ENCODE results near the gene ATE1.

ATE1 gene

GRCh38 chr10:121818599-121818998 lies 109.2 kb downstream of the ATE1 start:
- H3K4me1 ChIP-seq (ENCODE audit: control insufficient read depth, insufficient read depth, low read length), result no peaks in the 10 kb centered on the region
- H3K9ac ChIP-seq (ENCODE audit: low read length), result no peak overlapping the region

DNA sequence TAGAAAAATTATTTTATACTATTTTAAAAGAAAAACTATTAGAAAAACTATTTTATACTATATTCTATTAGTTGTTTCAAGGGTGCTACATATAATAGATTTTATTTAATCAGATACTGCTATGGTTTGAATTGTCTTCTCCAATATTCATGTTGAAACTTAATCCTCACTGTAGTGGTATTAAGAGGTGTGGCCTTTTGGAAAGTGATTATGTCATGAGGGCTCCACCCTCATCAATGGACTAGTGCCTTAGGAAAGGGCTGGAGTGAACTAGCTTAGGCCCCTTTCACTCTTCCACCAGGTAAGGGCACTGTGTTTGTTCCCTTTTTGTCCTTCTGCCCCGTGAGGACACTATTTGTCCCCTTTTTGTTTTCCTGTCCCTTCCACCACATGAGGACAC lies 111.6 kb downstream of the ATE1 start:
- Histone ChIP-seq H3K4me1 (ENCODE audit: control insufficient read depth, insufficient read depth, low read length) (no peaks in the 10 kb centered on the region), H3K4me3 (ENCODE audit: low read length) (no peak overlapping the region), H3K27me3 (ENCODE audit: control insufficient read depth, insufficient read depth, low read length) (no peaks in the 10 kb centered on the region)

More at GRCh38 chr10:121818599-121818998, 109.2 kb downstream of the ATE1 start:
- Histone ChIP-seq H3K27me3 (ENCODE audit: control insufficient read depth, insufficient read depth, low read length) (no peaks in the 10 kb centered on the region), H3K4me3 (ENCODE audit: low read length) (no peak overlapping the region), H3K9me3 (ENCODE audit: control insufficient read depth, low read length) (no peaks in the 10 kb centered on the region), H3K36me3 (ENCODE audit: control insufficient read depth, insufficient read depth, low read length) (no peaks in the 10 kb centered on the region)

GRCh38 chr10:121813857-121814256 lies 114.0 kb downstream of the ATE1 start:
- no peaks in the 10 kb centered on the region for H3K27me3 ChIP-seq (ENCODE audit: control insufficient read depth, insufficient read depth, low read length)
- H3K4me3 ChIP-seq (ENCODE audit: low read length), result no peak overlapping the region
- no peaks in the 10 kb centered on the region for H3K9me3 ChIP-seq (ENCODE audit: control insufficient read depth, low read length)
- no peaks in the 10 kb centered on the region for H3K36me3 ChIP-seq (ENCODE audit: control insufficient read depth, insufficient read depth, low read length)
- no peaks in the 10 kb centered on the region for H3K4me1 ChIP-seq (ENCODE audit: control insufficient read depth, insufficient read depth, low read length)
- no peak overlapping the region for H3K9ac ChIP-seq (ENCODE audit: low read length)

More for the DNA sequence above, 111.6 kb downstream of the ATE1 start:
- Histone ChIP-seq H3K9ac (ENCODE audit: low read length) (no peak overlapping the region), H3K36me3 (ENCODE audit: control insufficient read depth, insufficient read depth, low read length) (no peaks in the 10 kb centered on the region), H3K9me3 (ENCODE audit: control insufficient read depth, low read length) (no peaks in the 10 kb centered on the region)

DNA sequence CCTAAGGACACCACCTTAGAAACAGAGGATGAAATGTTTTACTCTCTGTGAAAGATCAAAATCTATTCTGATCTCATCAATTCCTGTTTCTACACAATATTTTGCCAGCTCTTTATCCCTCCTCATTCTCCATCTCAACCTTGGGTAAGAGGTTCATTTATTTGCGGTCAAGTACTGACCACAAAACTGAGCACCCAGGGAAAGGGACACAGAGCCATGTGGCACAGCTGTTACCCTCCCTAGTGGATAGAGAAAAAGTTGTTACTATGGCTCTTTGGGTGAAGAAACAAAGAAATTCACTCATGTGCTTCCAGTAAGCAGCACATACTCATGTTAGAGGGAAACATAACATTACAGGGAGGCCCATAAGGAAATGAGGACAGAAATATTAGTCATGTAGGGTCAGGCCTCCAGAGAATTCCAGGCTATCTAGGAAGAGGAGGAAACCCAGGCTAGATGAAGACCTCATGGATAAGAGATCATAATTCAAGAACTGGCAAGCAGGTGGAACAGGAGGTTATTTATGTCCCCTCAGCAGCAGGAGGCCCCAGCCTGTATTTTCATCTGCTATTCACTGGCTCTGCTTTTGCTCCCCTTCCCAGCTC lies 114.5 kb downstream of the ATE1 start:
- no peaks in the 10 kb centered on the region for H3K9me3 ChIP-seq (ENCODE audit: control insufficient read depth, low read length)
- H3K4me3 ChIP-seq (ENCODE audit: low read length), result no peak overlapping the region
- no peaks in the 10 kb centered on the region for H3K4me1 ChIP-seq (ENCODE audit: control insufficient read depth, insufficient read depth, low read length)
- no peaks in the 10 kb centered on the region for H3K27me3 ChIP-seq (ENCODE audit: control insufficient read depth, insufficient read depth, low read length)
- no peaks in the 10 kb centered on the region for H3K36me3 ChIP-seq (ENCODE audit: control insufficient read depth, insufficient read depth, low read length)
- H3K9ac ChIP-seq (ENCODE audit: low read length), result no peak overlapping the region

DNA sequence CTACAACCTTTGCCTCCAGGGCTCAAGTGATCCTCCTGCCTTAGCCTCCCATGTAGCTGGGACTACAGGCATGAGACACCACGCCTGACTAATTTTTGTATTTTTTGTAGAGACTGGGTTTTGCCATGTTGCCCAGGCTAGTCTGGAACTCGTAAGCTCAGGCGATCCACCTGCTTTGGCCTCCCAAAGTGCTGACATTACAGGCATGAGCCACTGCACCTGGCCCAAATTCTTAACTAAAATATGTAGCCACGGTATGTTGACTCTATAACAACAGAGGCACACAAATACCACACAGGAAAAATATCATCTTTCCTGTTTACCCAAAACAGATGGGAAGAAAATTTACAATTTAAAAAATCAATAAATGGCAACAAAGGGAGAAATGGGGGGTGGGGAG lies 115.8 kb downstream of the ATE1 start:
- H3K4me1 ChIP-seq (ENCODE audit: control insufficient read depth, insufficient read depth, low read length), result no peaks in the 10 kb centered on the region
- H3K27me3 ChIP-seq (ENCODE audit: control insufficient read depth, insufficient read depth, low read length), result no peaks in the 10 kb centered on the region
- no peak overlapping the region for H3K4me3 ChIP-seq (ENCODE audit: low read length)
- H3K9me3 ChIP-seq (ENCODE audit: control insufficient read depth, low read length), result no peaks in the 10 kb centered on the region
- no peaks in the 10 kb centered on the region for H3K36me3 ChIP-seq (ENCODE audit: control insufficient read depth, insufficient read depth, low read length)
- no peak overlapping the region for H3K9ac ChIP-seq (ENCODE audit: low read length)

GRCh38 chr10:121811386-121811785 lies 116.4 kb downstream of the ATE1 start:
- Histone ChIP-seq H3K27me3 (ENCODE audit: control insufficient read depth, insufficient read depth, low read length) (no peaks in the 10 kb centered on the region), H3K36me3 (ENCODE audit: control insufficient read depth, insufficient read depth, low read length) (no peaks in the 10 kb centered on the region), H3K4me3 (ENCODE audit: low read length) (no peak overlapping the region)

GRCh38 chr10:121808835-121809234 lies 119.0 kb downstream of the ATE1 start:
- Histone ChIP-seq H3K9ac (ENCODE audit: low read length) (no peak overlapping the region), H3K4me3 (ENCODE audit: low read length) (no peak overlapping the region), H3K4me1 (ENCODE audit: control insufficient read depth, insufficient read depth, low read length) (no peaks in the 10 kb centered on the region), H3K36me3 (ENCODE audit: control insufficient read depth, insufficient read depth, low read length) (no peaks in the 10 kb centered on the region), H3K9me3 (ENCODE audit: control insufficient read depth, low read length) (no peaks in the 10 kb centered on the region), H3K27me3 (ENCODE audit: control insufficient read depth, insufficient read depth, low read length) (no peaks in the 10 kb centered on the region)

More at GRCh38 chr10:121811386-121811785, 116.4 kb downstream of the ATE1 start:
- H3K4me1 ChIP-seq (ENCODE audit: control insufficient read depth, insufficient read depth, low read length), result no peaks in the 10 kb centered on the region
- H3K9ac ChIP-seq (ENCODE audit: low read length), result no peak overlapping the region
- H3K9me3 ChIP-seq (ENCODE audit: control insufficient read depth, low read length), result no peaks in the 10 kb centered on the region

DNA sequence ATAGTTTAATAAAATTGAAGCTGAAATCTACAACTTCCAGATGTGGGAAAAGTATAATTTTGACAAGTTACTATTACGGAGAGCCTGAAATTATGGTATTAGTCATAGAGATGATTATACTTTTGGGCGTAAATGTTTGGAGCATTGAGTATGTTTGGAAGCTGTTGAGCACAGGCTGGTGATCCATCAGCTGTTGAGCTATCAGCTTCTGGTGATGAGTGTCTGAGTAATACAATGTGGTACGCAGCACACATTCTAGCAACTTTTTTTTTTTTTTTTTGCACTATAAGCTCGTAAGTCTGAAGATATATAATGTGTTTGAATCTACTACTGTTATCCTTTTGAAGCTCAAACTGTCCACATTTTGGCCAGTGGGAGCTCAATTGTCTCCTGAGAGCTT lies 123.4 kb downstream of the ATE1 start:
- Histone ChIP-seq H3K9me3 (ENCODE audit: control insufficient read depth, low read length) (no peaks in the 10 kb centered on the region), H3K27me3 (ENCODE audit: control insufficient read depth, insufficient read depth, low read length) (no peaks in the 10 kb centered on the region), H3K4me3 (ENCODE audit: low read length) (no peak overlapping the region), H3K4me1 (ENCODE audit: control insufficient read depth, insufficient read depth, low read length) (no peaks in the 10 kb centered on the region), H3K9ac (ENCODE audit: low read length) (no peak overlapping the region), H3K36me3 (ENCODE audit: control insufficient read depth, insufficient read depth, low read length) (no peaks in the 10 kb centered on the region)

- Histone ChIP-seq H3K4me1 (ENCODE audit: control insufficient read depth, insufficient read depth, low read length) (no peaks in the 10 kb centered on the region), H3K27me3 (ENCODE audit: control insufficient read depth, insufficient read depth, low read length) (no peaks in the 10 kb centered on the region), H3K36me3 (ENCODE audit: control insufficient read depth, insufficient read depth, low read length) (no peaks in the 10 kb centered on the region), H3K4me3 (ENCODE audit: low read length) (no peak overlapping the region), H3K9ac (ENCODE audit: low read length) (no peak overlapping the region), H3K9me3 (ENCODE audit: control insufficient read depth, low read length) (no peaks in the 10 kb centered on the region)
Observed at GRCh38 chr10:121803611-121804010, 124.2 kb downstream of the ATE1 start.

- Histone ChIP-seq H3K4me3 (ENCODE audit: low read length) (no peak overlapping the region), H3K9me3 (ENCODE audit: control insufficient read depth, low read length) (no peaks in the 10 kb centered on the region), H3K27me3 (ENCODE audit: control insufficient read depth, insufficient read depth, low read length) (no peaks in the 10 kb centered on the region), H3K36me3 (ENCODE audit: control insufficient read depth, insufficient read depth, low read length) (no peaks in the 10 kb centered on the region), H3K4me1 (ENCODE audit: control insufficient read depth, insufficient read depth, low read length) (no peaks in the 10 kb centered on the region), H3K9ac (ENCODE audit: low read length) (no peak overlapping the region)
Observed at GRCh38 chr10:121800831-121801230, 127.0 kb downstream of the ATE1 start.

GRCh38 chr10:121800146-121800545 lies 127.7 kb downstream of the ATE1 start:
- no peak overlapping the region for H3K9ac ChIP-seq (ENCODE audit: low read length)
- H3K4me1 ChIP-seq (ENCODE audit: control insufficient read depth, insufficient read depth, low read length), result no peaks in the 10 kb centered on the region
- H3K4me3 ChIP-seq (ENCODE audit: low read length), result no peak overlapping the region
- H3K9me3 ChIP-seq (ENCODE audit: control insufficient read depth, low read length), result no peaks in the 10 kb centered on the region
- no peaks in the 10 kb centered on the region for H3K36me3 ChIP-seq (ENCODE audit: control insufficient read depth, insufficient read depth, low read length)
- no peaks in the 10 kb centered on the region for H3K27me3 ChIP-seq (ENCODE audit: control insufficient read depth, insufficient read depth, low read length)

GRCh38 chr10:121797490-121797889 lies 130.3 kb downstream of the ATE1 start:
- Histone ChIP-seq H3K4me3 (ENCODE audit: low read length) (no peak overlapping the region), H3K9me3 (ENCODE audit: control insufficient read depth, low read length) (no peaks in the 10 kb centered on the region), H3K36me3 (ENCODE audit: control insufficient read depth, insufficient read depth, low read length) (no peaks in the 10 kb centered on the region), H3K27me3 (ENCODE audit: control insufficient read depth, insufficient read depth, low read length) (no peaks in the 10 kb centered on the region), H3K9ac (ENCODE audit: low read length) (no peak overlapping the region), H3K4me1 (ENCODE audit: control insufficient read depth, insufficient read depth, low read length) (no peaks in the 10 kb centered on the region)

DNA sequence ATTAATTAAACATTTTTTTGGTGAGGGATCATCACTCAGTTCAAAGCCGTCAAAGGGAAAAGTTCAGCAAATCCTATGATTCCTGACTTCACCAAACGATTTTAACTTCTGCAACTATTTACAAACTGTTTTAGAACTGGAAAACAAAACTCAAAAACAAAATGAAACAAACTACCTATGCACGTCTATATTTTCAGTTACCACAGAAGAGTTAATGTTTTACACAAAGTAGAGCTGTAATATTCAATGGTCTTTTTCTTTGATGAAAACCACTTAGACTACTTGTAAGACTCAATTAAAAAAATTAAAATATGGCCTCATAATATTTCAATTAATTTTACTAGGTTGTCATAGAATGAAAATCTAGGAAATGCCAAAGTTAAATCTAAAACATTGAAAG lies 131.5 kb downstream of the ATE1 start:
- Histone ChIP-seq H3K36me3 (ENCODE audit: control insufficient read depth, insufficient read depth, low read length) (no peaks in the 10 kb centered on the region), H3K9me3 (ENCODE audit: control insufficient read depth, low read length) (no peaks in the 10 kb centered on the region), H3K4me3 (ENCODE audit: low read length) (no peak overlapping the region), H3K9ac (ENCODE audit: low read length) (no peak overlapping the region), H3K4me1 (ENCODE audit: control insufficient read depth, insufficient read depth, low read length) (no peaks in the 10 kb centered on the region), H3K27me3 (ENCODE audit: control insufficient read depth, insufficient read depth, low read length) (no peaks in the 10 kb centered on the region)

All from mucosa of stomach (tissue), 1 donor.